Neuronal stem cell (in vitro differentiated cells): ENCODE data around the gene TRIM8.

Experiments used
- DNase-seq: peaks from one replicate; pipeline ENCODE4 v3.0.0-alpha.2; 2013; ENCODE audit warnings: low spot score
- H2AFZ ChIP-seq: one replicate; pipeline ENCODE4 v1.6.1; 2013; ENCODE audit warnings: mild to moderate bottlenecking, low read length, inconsistent platforms
- H2AK5ac ChIP-seq: 2 replicates; pipeline ENCODE4 v1.6.1; 2013; ENCODE audit warnings: low read depth, mild to moderate bottlenecking, inconsistent platforms, low read length, moderate library complexity, mixed read lengths
- H2BK120ac ChIP-seq: 2 replicates; pipeline ENCODE4 v1.6.1; 2013; ENCODE audit warnings: low read depth, mild to moderate bottlenecking, inconsistent platforms, low read length, moderate library complexity, mixed read lengths
- H2BK12ac ChIP-seq: one replicate; pipeline ENCODE4 v1.6.1; 2013; ENCODE audit warnings: low read length, inconsistent platforms
- H2BK15ac ChIP-seq: 2 replicates; pipeline ENCODE4 v1.6.1; 2013; ENCODE audit warnings: mild to moderate bottlenecking, low read length, inconsistent platforms, mixed read lengths
- H2BK5ac ChIP-seq: one replicate; pipeline ENCODE4 v1.6.1; 2013; ENCODE audit warnings: inconsistent platforms, mild to moderate bottlenecking, low read length, moderate library complexity
- H3K14ac ChIP-seq: one replicate; pipeline ENCODE4 v1.6.1; 2013; ENCODE audit warnings: low read length, inconsistent platforms
- H3K18ac ChIP-seq: 2 replicates; pipeline ENCODE4 v1.6.1; 2013; ENCODE audit warnings: low read length, inconsistent platforms
- H3K23ac ChIP-seq: 2 replicates; pipeline ENCODE4 v1.6.1; 2013; ENCODE audit warnings: low read depth, mild to moderate bottlenecking, mixed read lengths, low read length, inconsistent platforms; ENCODE audit not compliant: poor library complexity
- H3K27ac ChIP-seq: replicated peaks from 3 replicates; pipeline ENCODE4 v1.5.1; 2013; ENCODE audit warnings: low read length, inconsistent platforms
- H3K27me3 ChIP-seq, 3 experiments: 2 replicates each; pipeline ENCODE4 v1.6.1; 2013; ENCODE audit warnings: low read length in 3 of 3, mild to moderate bottlenecking in 2 of 3, inconsistent platforms in 1 of 3, low read depth in 1 of 3, mixed read lengths in 1 of 3, moderate library complexity in 1 of 3; ENCODE audit not compliant: control insufficient read depth in 3 of 3, insufficient read depth in 3 of 3
- H3K36me3 ChIP-seq, 2 donors: replicated peaks in 1 of 2; 2 replicates each; pipeline ENCODE4 v1.6.1; 2013; ENCODE audit warnings: low read length in 2 of 2; ENCODE audit not compliant: control insufficient read depth in 2 of 2, insufficient read depth in 2 of 2
- H3K4ac ChIP-seq: 2 replicates; pipeline ENCODE4 v1.6.1; 2013; ENCODE audit warnings: inconsistent platforms, mild to moderate bottlenecking, low read length, moderate library complexity
- H3K4me1 ChIP-seq, 2 donors: 1 replicate in 1 of 2; 2 replicates in 1 of 2; pipeline ENCODE4 v1.6.1; 2013; ENCODE audit warnings: low read length in 2 of 2, low read depth in 1 of 2; ENCODE audit not compliant: control insufficient read depth in 2 of 2, insufficient read depth in 1 of 2
- H3K4me2 ChIP-seq: one replicate; pipeline ENCODE4 v1.6.1; 2013; ENCODE audit warnings: mild to moderate bottlenecking, low read length, inconsistent platforms; ENCODE audit not compliant: insufficient read depth, poor library complexity, severe bottlenecking
- H3K4me3 ChIP-seq, 2 donors: 2 replicates each; pipeline ENCODE4 v1.5.1; 2013; ENCODE audit warnings: low read length in 2 of 2, mild to moderate bottlenecking in 2 of 2, inconsistent platforms in 1 of 2, moderate library complexity in 1 of 2
- H3K79me1 ChIP-seq: one replicate; pipeline ENCODE4 v1.6.1; 2013; ENCODE audit warnings: low read depth, mild to moderate bottlenecking, inconsistent platforms, low read length, moderate library complexity
- H3K9ac ChIP-seq: one replicate; pipeline ENCODE4 v1.6.1; 2013; ENCODE audit warnings: mild to moderate bottlenecking, low read depth, low read length, inconsistent platforms; ENCODE audit not compliant: poor library complexity
- H3K9me3 ChIP-seq, 2 donors: replicated peaks in 1 of 2; 2 replicates each; pipeline versions ENCODE3 to v1.6.1; 2013; ENCODE audit warnings: low read length in 2 of 2, mild to moderate bottlenecking in 2 of 2, inconsistent platforms in 1 of 2, low read depth in 1 of 2, mixed read lengths in 1 of 2, moderate library complexity in 1 of 2; ENCODE audit not compliant: control insufficient read depth in 2 of 2, insufficient read depth in 1 of 2
- H4K8ac ChIP-seq: one replicate; pipeline ENCODE4 v1.6.1; 2013; ENCODE audit warnings: low read depth, mild to moderate bottlenecking, inconsistent platforms, low read length, moderate library complexity
- H4K91ac ChIP-seq: one replicate; pipeline ENCODE4 v1.6.1; 2013; ENCODE audit warnings: low read length, low read depth, mild to moderate bottlenecking, inconsistent platforms; ENCODE audit not compliant: poor library complexity
- WGBS, 2 donors: extraction: QIAGEN DNeasy Blood & Tissue Kit; methylation state at CpG; one replicate each; pipeline ENCODE4 v1.1.7; 2013; ENCODE audit warnings: missing lambda C conversion rate in 2 of 2, mixed read lengths in 1 of 2; ENCODE audit not compliant: insufficient read length in 2 of 2, insufficient replicate concordance in 1 of 2; ENCODE audit errors: extremely low coverage in 2 of 2; 5-methylcytosine and 5-hydroxymethylcytosine counted together

TRIM8 gene

GRCh38 chr10:102615361-102615760 lies 28.9 kb upstream of the TRIM8 start:
- Histone ChIP-seq H3K36me3 (peaks cover 30 to 56% of the 10 kb centered on the region in 2 donors), H3K4ac (no peak overlapping the region), H3K18ac (peak overlapping the region; percentile 63), H2BK5ac (no peak overlapping the region), H3K4me1 (peaks cover 0 to 23% of the 10 kb centered on the region in 2 donors), H3K27me3 (no peaks in the 10 kb centered on the region), H2BK12ac (no peak overlapping the region), H2AFZ (no peak overlapping the region), H3K23ac (no peak overlapping the region), H2BK15ac (no peak overlapping the region), H2BK120ac (no peak overlapping the region), H4K8ac (no peak overlapping the region), H3K4me2 (no peak overlapping the region), H3K79me1 (no peaks in the 10 kb centered on the region), H3K9me3 (no peaks in the 10 kb centered on the region), H3K27ac (no peak overlapping the region), H3K14ac (no peak overlapping the region), H2AK5ac (no peak overlapping the region), H4K91ac (no peak overlapping the region), H3K4me3 (no peak overlapping the region), H3K9ac (no peak overlapping the region)
- WGBS, 2 donors, result no CpG with 5 or more reads among the region's 7 CpGs
- no peak for DNase-seq

GRCh38 chr10:102616066-102616770 lies 28.1 kb upstream of the TRIM8 start:
- Histone ChIP-seq H3K4me3 (no peak overlapping the region), H3K14ac (no peak overlapping the region)
- DNase-seq, result no peak

GRCh38 chr10:102617041-102617440 lies 27.2 kb upstream of the TRIM8 start:
- WGBS, 2 donors, result no CpG with 5 or more reads among the region's 9 CpGs
- H4K8ac ChIP-seq, result no peak overlapping the region
- H2BK120ac ChIP-seq, result no peak overlapping the region
- H3K27me3 ChIP-seq, result no peaks in the 10 kb centered on the region
- H3K18ac ChIP-seq, result no peak overlapping the region
- H3K79me1 ChIP-seq, result no peaks in the 10 kb centered on the region
- H3K4me3 ChIP-seq, result no peak overlapping the region
- H2BK5ac ChIP-seq, result no peak overlapping the region
- no peak overlapping the region for H3K23ac ChIP-seq
- no peak overlapping the region for H2AK5ac ChIP-seq
- peaks cover 37 to 65% of the 10 kb centered on the region in 2 donors for H3K36me3 ChIP-seq
- no peak overlapping the region for H2BK15ac ChIP-seq
- peaks cover 0 to 18% of the 10 kb centered on the region in 2 donors for H3K4me1 ChIP-seq
- H2AFZ ChIP-seq, result no peak overlapping the region
- no peak for DNase-seq
- no peak overlapping the region for H4K91ac ChIP-seq
- no peak overlapping the region for H3K14ac ChIP-seq
- H3K9ac ChIP-seq, result no peak overlapping the region
- no peak overlapping the region for H3K4ac ChIP-seq
- H2BK12ac ChIP-seq, result no peak overlapping the region
- no peak overlapping the region for H3K4me2 ChIP-seq
- H3K27ac ChIP-seq, result no peak overlapping the region
- H3K9me3 ChIP-seq, result no peaks in the 10 kb centered on the region

More at GRCh38 chr10:102616066-102616770, 28.1 kb upstream of the TRIM8 start:
- Histone ChIP-seq H3K27me3 (no peaks in the 10 kb centered on the region), H2BK12ac (no peak overlapping the region), H3K9ac (peak overlapping the region; percentile 63), H3K4me2 (no peak overlapping the region), H2AFZ (no peak overlapping the region), H2BK5ac (no peak overlapping the region), H4K91ac (no peak overlapping the region), H3K27ac (no peak overlapping the region), H2BK15ac (no peak overlapping the region), H4K8ac (no peak overlapping the region), H2BK120ac (no peak overlapping the region), H3K4ac (no peak overlapping the region), H3K36me3 (peaks cover 33 to 58% of the 10 kb centered on the region in 2 donors), H3K4me1 (peaks cover 0 to 23% of the 10 kb centered on the region in 2 donors), H3K9me3 (no peaks in the 10 kb centered on the region), H3K79me1 (no peaks in the 10 kb centered on the region), H3K23ac (no peak overlapping the region), H2AK5ac (no peak overlapping the region), H3K18ac (no peak overlapping the region)
- WGBS, 2 donors, result no CpG with 5 or more reads among the region's 1 CpG

- no peak overlapping the region for H3K27ac ChIP-seq
- peaks cover 0 to 10% of the 10 kb centered on the region in 2 donors for H3K4me1 ChIP-seq
- H2AK5ac ChIP-seq, result no peak overlapping the region
- no peak overlapping the region for H4K8ac ChIP-seq
- H3K4me2 ChIP-seq, result no peak overlapping the region
- H2BK12ac ChIP-seq, result no peak overlapping the region
- peaks cover 35 to 65% of the 10 kb centered on the region in 2 donors for H3K36me3 ChIP-seq
- no peak overlapping the region for H3K9ac ChIP-seq
- H2BK120ac ChIP-seq, result no peak overlapping the region
- H3K9me3 ChIP-seq, result no peaks in the 10 kb centered on the region
- H3K4ac ChIP-seq, result no peak overlapping the region
- no peak overlapping the region for H3K14ac ChIP-seq
- no peak overlapping the region for H3K4me3 ChIP-seq
- H3K18ac ChIP-seq, result no peak overlapping the region
- no peaks in the 10 kb centered on the region for H3K27me3 ChIP-seq
- no peak overlapping the region for H2BK15ac ChIP-seq
- H3K23ac ChIP-seq, result no peak overlapping the region
- H4K91ac ChIP-seq, result no peak overlapping the region
- no peaks in the 10 kb centered on the region for H3K79me1 ChIP-seq
- no peak overlapping the region for H2BK5ac ChIP-seq
- DNase-seq, result no peak
- no peak overlapping the region for H2AFZ ChIP-seq
- no CpG with 5 or more reads among the region's 8 CpGs for WGBS, 2 donors
These were observed 26.5 kb upstream of the TRIM8 start for GRCh38 chr10:102617816-102618215.
